ENCODE measurements around the gene TMEM54. TPM values are rescaled to one million over a fixed set of nuclear protein-coding genes. Genes with fewer than 3 reads are reported as not detected.

Gene TMEM54
- total and polyA plus RNA-seq, 9 of the 15 experiments (the other 6 are each of a cell fraction or from before 2014, with no cell fraction given), result 1.00 to 16.2 (median 8.2) TPM

DNA sequence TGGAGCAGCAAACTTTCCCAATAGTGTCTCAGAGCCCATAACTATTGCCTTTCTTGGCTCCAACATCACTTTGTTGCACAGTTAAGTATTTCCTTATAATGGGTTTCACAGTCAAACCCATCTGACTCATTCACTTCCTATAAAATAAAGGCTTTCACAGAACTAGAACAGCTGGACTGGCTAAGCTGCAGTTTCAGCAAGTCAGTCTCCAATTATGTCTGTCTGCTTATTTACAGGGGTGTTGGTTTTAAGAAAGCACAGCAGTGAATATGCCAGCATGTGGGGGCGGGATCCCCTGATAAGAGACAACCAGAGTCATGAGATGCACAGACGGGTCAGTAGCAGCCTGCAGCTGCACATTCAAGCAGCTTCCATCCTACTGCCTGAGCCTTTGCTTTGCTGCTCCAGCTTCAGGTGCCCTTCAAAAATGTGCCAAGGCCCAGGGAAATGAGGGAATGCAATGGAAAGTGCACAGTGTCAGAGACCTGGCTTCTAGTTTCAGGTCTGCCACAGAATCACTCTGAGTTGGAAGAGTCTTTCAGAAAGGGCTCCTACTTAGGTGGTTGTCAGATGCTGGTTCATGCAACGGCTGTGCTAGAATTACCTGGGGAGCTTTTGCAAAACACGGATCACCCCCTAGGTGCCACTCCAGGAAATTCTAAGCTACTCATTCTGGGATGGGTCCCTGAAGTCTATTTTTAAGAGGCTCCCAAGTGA is 38.6 kb upstream of the TMEM54 start (continued):
- TF ChIP-seq BDP1 (IDR thresholded peaks at IDR 0.05; ENCODE audit: insufficient read depth, insufficient read length) (no peak), BRD4 (IDR thresholded peaks at IDR 0.05) (no peak), SMAD1 (IDR thresholded peaks at IDR 0.05; ENCODE audit: low read depth, low read length, partially characterized antibody) (no peak), CTBP1 (IDR thresholded peaks at IDR 0.05; ENCODE audit: borderline replicate concordance) (peak; percentile 70), ZNF764 (CRISPR knock-in tag; IDR thresholded peaks at IDR 0.05; ENCODE audit: low read depth) (no peak), CREB1 (IDR thresholded peaks at IDR 0.05) (no peak), CREB1 (CRISPR knock-in tag; IDR thresholded peaks at IDR 0.05) (no peak), ZNF165 (CRISPR knock-in tag; IDR thresholded peaks at IDR 0.05; ENCODE audit: borderline replicate concordance) (no peak), PHF8 (IDR thresholded peaks at IDR 0.05; ENCODE audit: borderline replicate concordance, low read length) (no peak), HMGN3 (IDR thresholded peaks at IDR 0.05; ENCODE audit: borderline replicate concordance, extremely low read depth, insufficient read length, low read depth, low read length) (no peak), COPS2 (conservative IDR thresholded peaks at IDR 0.05) (no peak), KDM1A (IDR thresholded peaks at IDR 0.05) (peak; percentile 81 to 88), JUN (IDR thresholded peaks at IDR 0.05; ENCODE audit: borderline replicate concordance, low read depth, low read length) (no peak), JUN (CRISPR knock-in tag; IDR thresholded peaks at IDR 0.05; ENCODE audit: borderline replicate concordance) (no peak), ADNP (tag; IDR thresholded peaks at IDR 0.05) (no peak), NFATC3 (IDR thresholded peaks at IDR 0.05) (no peak)
- TF ChIP-seq, protein P1, sequence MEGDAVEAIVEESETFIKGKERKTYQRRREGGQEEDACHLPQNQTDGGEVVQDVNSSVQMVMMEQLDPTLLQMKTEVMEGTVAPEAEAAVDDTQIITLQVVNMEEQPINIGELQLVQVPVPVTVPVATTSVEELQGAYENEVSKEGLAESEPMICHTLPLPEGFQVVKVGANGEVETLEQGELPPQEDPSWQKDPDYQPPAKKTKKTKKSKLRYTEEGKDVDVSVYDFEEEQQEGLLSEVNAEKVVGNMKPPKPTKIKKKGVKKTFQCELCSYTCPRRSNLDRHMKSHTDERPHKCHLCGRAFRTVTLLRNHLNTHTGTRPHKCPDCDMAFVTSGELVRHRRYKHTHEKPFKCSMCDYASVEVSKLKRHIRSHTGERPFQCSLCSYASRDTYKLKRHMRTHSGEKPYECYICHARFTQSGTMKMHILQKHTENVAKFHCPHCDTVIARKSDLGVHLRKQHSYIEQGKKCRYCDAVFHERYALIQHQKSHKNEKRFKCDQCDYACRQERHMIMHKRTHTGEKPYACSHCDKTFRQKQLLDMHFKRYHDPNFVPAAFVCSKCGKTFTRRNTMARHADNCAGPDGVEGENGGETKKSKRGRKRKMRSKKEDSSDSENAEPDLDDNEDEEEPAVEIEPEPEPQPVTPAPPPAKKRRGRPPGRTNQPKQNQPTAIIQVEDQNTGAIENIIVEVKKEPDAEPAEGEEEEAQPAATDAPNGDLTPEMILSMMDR (IDR thresholded peaks at IDR 0.05 in 2 of 3, conservative IDR thresholded peaks at IDR 0.05 in 1 of 3; ENCODE audit: insufficient read depth in 2 of 3, low read depth in 1 of 3, low read length in 3 of 3), result no peak
- TF ChIP-seq, protein P2, sequence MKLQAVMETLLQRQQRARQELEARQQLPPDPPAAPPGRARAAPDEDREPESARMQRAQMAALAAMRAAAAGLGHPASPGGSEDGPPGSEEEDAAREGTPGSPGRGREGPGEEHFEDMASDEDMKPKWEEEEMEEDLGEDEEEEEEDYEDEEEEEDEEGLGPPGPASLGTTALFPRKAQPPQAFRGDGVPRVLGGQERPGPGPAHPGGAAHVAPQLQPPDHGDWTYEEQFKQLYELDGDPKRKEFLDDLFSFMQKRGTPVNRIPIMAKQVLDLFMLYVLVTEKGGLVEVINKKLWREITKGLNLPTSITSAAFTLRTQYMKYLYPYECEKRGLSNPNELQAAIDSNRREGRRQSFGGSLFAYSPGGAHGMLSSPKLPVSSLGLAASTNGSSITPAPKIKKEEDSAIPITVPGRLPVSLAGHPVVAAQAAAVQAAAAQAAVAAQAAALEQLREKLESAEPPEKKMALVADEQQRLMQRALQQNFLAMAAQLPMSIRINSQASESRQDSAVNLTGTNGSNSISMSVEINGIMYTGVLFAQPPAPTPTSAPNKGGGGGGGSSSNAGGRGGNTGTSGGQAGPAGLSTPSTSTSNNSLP (IDR thresholded peaks at IDR 0.05; ENCODE audit: borderline replicate concordance, low read depth, low read length), result no peak
- TF ChIP-seq, protein P3, sequence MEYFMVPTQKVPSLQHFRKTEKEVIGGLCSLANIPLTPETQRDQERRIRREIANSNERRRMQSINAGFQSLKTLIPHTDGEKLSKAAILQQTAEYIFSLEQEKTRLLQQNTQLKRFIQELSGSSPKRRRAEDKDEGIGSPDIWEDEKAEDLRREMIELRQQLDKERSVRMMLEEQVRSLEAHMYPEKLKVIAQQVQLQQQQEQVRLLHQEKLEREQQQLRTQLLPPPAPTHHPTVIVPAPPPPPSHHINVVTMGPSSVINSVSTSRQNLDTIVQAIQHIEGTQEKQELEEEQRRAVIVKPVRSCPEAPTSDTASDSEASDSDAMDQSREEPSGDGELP (CRISPR knock-in tag; IDR thresholded peaks at IDR 0.05; ENCODE audit: borderline replicate concordance), result peak; percentile 59; the same call in 1 of the 2 replicates
- TF ChIP-seq, protein P4, sequence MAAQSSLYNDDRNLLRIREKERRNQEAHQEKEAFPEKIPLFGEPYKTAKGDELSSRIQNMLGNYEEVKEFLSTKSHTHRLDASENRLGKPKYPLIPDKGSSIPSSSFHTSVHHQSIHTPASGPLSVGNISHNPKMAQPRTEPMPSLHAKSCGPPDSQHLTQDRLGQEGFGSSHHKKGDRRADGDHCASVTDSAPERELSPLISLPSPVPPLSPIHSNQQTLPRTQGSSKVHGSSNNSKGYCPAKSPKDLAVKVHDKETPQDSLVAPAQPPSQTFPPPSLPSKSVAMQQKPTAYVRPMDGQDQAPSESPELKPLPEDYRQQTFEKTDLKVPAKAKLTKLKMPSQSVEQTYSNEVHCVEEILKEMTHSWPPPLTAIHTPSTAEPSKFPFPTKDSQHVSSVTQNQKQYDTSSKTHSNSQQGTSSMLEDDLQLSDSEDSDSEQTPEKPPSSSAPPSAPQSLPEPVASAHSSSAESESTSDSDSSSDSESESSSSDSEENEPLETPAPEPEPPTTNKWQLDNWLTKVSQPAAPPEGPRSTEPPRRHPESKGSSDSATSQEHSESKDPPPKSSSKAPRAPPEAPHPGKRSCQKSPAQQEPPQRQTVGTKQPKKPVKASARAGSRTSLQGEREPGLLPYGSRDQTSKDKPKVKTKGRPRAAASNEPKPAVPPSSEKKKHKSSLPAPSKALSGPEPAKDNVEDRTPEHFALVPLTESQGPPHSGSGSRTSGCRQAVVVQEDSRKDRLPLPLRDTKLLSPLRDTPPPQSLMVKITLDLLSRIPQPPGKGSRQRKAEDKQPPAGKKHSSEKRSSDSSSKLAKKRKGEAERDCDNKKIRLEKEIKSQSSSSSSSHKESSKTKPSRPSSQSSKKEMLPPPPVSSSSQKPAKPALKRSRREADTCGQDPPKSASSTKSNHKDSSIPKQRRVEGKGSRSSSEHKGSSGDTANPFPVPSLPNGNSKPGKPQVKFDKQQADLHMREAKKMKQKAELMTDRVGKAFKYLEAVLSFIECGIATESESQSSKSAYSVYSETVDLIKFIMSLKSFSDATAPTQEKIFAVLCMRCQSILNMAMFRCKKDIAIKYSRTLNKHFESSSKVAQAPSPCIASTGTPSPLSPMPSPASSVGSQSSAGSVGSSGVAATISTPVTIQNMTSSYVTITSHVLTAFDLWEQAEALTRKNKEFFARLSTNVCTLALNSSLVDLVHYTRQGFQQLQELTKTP (IDR thresholded peaks at IDR 0.05; ENCODE audit: low read depth in 1 of 2, partially characterized antibody in 2 of 2), result no peak

Measured in K562 (cell line).